ENCODE results near the gene ATF6.

Gene ATF6

DNA sequence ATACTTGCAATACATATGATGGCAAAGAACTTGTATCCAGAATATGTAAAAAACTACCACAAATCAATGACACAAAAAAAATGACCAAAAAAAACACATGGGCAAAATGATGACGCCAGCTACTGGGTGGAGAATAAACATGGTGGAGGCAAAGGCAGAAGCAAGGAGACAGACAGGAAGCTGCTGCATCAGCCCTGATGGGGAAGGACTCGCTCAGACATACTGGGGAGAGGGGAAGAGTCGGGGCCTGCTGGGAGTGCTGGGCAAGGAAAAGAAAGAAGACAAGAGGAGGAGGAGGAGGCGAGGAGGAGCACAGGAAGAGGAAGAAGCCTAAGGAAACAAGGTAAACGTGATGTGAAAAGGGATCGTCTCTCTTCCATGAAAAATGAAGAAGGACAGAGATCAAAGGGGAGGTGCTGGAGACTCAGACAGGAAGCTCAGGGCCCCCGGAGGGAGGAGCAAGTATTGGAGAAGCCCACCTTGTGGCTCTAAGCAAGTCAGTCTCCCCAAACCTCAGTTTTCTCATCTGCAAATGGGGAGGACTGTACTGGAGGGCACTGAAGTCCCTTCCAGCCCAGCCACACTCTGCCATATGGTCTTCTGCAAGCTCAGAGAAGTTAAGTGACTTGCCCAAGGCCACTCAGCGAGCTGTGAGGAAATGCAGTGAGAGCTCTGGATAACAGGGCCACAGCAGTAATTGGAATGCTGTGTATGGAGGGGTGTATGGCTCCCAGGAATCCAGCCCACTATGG is 233.4 kb downstream of the ATF6 start:
- no peak for DNase-seq (ENCODE audit: low read depth, low spot score)

DNA sequence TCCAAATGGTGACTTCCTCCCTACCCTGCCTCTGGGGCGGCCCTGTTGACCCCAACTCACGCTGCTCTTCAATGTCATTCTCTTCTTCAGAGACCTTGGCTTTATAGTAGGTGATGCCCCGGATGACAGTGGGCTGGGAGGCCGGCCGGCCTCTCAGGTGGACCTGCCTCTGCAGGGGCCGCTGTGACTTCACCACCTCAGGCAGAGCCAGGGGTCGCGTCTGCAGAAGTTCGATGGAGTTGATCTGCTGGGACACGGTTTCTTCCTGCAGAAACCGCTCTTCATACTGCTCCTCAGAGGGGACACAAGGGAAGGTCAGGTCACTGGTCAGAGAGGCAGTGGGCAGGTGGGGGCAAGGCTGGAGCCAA is 233.9 kb downstream of the ATF6 start:
- DNase-seq (ENCODE audit: low read depth, low spot score), result no peak

DNA sequence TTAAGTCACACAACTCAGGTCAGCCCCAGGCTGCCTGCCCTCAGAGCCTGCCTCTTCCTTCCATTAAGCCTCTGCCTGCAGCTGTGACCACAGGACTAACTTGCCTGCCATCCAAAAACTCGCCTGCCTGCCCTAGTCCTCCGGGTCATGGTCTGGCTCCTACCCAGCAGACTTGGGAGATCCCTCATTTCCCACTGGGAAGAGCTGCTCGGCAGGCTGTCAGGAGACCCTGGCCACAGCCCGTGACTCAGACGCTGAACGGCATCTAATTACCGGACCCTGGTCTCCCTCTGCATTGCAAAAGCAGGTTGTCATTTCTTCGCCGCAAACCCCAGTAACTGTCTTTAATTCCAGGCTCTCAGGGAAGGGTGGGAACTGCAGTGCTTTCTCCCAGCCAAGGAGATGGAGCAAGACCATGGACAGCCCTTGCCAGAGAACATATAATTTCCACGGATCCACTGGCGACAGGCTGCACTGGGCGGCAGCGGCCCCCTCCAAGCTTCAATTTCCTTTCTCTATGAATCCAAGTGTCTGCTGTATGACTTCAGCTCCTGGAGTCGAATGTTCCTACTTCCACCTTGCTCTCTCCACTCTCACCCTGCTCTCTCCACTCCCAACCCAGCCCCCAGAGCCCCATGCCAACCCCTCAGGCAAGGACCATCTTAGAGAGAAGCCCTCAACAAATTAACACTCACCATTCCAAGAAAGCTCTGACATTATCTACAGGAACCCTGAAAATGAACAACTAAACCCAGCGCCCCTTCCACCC is 237.1 kb downstream of the ATF6 start:
- DNase-seq (ENCODE audit: low read depth, low spot score), result peak; percentile 84

GRCh38 chr1:162003830-162004215 is 237.7 kb downstream of the ATF6 start:
- DNase-seq (ENCODE audit: low read depth, low spot score), result peak; percentile 77

GRCh38 chr1:162004441-162004950 is 238.4 kb downstream of the ATF6 start:
- no peak for DNase-seq (ENCODE audit: low read depth, low spot score)

DNA sequence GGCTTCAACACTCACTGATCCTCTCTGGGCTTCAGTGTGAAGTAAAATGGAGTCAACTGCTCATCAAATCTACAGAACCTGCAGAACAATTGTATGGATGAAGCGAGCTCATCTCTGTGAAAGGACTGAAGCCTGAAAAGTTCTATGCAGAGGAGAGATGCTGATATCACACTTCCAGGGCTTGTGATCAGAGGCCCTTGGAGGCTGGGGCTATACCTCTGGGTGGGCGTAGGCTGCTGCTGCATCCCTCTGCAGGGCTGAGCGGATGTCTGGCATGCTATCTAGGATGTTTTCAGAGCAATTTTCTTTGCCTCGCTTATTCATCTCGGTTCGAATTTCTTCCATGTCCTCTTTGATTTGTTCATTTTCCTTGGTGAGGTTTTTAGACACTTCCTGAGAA is 240.0 kb downstream of the ATF6 start:
- DNase-seq (ENCODE audit: low read depth, low spot score), result no peak

GRCh38 chr1:162007466-162007865 is 241.3 kb downstream of the ATF6 start:
- no peak for DNase-seq (ENCODE audit: low read depth, low spot score)

- no peak for DNase-seq (ENCODE audit: low read depth, low spot score)
Observed at GRCh38 chr1:162008799-162009198, 242.7 kb downstream of the ATF6 start.

DNA sequence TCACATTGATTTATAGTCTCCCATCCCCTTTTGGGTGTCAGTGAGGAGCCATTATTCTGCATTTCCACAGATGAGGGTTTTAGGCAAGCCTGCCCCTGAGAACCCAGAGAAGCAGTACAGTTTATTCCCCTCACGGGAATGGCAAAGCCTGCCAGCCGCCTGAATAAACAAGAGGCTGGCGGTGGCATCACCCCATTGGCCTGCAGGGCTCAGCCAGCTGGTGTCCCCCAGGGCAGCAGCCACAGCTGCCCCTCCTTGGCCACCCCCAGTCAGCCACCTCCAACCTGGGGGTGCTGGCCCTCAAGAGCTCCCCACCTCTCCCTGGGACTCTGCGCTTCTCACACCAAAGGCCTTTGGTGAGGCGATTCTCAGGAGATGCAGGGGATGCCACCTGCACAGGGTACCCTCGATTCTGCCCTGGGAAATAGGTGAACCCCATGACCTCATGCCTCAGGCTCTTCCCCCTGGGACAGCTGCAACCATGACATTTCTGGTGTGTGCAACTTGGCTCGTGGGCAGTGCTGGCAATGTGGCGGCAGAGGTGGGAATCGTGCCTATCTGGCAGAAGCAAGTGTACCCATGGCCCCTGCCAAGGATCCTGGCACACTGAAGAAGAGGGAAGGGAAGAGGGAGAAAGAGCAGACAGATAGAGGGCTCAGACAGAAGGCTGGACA is 243.5 kb downstream of the ATF6 start:
- DNase-seq (ENCODE audit: low read depth, low spot score), result no peak

DNA sequence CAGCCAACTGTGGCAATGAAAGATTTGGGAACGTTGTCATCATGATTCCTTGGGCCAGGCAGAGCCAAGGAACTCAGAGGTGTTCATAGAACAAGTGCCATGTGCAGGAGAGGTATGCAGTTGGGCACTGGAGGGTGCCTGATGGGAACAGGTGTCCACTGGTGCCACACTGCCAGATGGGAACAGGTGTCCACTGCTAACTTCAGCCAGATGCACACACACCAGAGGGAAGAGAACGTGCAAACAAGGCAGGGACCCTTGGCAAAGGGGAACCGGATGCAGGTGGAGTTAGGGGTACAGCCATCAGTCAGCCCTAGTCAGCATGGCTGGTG is 244.0 kb downstream of the ATF6 start:
- DNase-seq (ENCODE audit: low read depth, low spot score), result no peak

DNA sequence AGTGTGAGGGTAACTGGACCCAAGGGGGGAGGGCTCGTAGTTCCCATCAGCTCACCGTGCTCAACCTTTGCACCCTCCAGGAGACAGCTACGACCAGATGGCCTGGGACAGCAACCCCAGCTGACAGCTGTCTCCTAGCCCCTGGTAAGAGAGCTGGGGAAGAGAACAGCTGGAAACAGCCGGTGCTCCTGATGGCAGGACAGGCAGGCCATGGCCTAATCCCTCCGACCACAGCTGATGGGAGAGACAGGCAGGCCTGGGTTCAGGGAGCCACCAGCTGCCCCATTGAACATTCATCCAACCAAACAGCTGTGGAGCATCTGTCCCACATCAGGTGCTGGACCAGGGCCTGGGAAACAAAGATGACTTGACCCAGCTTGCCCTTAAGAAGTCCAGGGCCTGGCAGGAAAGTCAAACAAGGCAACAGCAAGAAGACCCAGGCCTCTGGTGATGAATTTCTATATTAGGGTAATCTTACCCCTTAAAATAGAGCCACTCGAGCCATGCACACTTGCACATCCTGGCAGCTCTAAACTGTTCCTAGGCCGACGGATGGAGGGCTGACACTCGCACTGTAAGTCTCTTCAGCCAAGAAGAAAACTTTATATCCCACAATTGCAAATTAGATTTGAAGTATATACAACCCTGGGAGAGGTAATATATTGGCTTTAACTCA is 245.4 kb downstream of the ATF6 start:
- DNase-seq (ENCODE audit: low read depth, low spot score), result no peak

DNA sequence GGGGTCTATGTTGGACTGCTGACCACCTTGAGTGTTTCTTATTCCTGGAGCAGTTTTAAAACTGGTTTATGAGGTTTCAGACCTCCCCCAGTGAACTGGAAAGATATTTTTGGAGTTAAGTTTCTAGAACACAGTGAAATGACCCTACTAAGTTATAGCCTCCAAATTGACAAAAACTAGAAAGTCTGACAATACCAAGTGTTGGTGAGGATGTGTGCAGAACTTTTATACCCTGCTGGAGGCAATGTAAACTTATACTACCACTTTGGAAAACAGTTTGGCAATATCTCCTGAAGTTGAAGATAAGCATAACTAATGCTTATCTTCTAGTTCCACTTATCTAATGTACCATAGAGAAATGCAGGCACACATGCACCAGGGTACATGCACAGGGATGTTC is 247.2 kb downstream of the ATF6 start:
- DNase-seq (ENCODE audit: low read depth, low spot score), result no peak

Data from smooth muscle cell of the brain vasculature (primary cell).